Choroid plexus epithelial cell (primary cell): ENCODE measurements around the gene C2CD4C.

Source experiments
- DNase-seq: peaks from one replicate; pipeline ENCODE4 v3.0.0-alpha.2; 2010; ENCODE audit warnings: low read depth
- H3K4me3 ChIP-seq: 2 replicates; pipeline ENCODE4 v1.5.1; 2011; ENCODE audit warnings: low read depth, mild to moderate bottlenecking, control low read depth, low read length, moderate library complexity
- CTCF ChIP-seq: conservative IDR thresholded peaks from 2 replicates; pipeline ENCODE4 v1.5.1; 2011; ENCODE audit warnings: low read depth, mild to moderate bottlenecking, control low read depth, inconsistent platforms, low read length, moderate library complexity

C2CD4C gene

GRCh38 chr19:369256-369655 is 39.7 kb downstream of the C2CD4C start:
- H3K4me3 ChIP-seq = no peak overlapping the region
- DNase-seq = no peak
- no peak for TF ChIP-seq CTCF

- no peak overlapping the region for H3K4me3 ChIP-seq
- TF ChIP-seq CTCF = no peak
- DNase-seq = no peak
Observed at GRCh38 chr19:368630-369024, 40.3 kb downstream of the C2CD4C start.

- DNase-seq = no peak
- no peak for TF ChIP-seq CTCF
- H3K4me3 ChIP-seq = no peak overlapping the region
Observed at GRCh38 chr19:367963-368629, 40.9 kb downstream of the C2CD4C start.

- DNase-seq = no peak
- H3K4me3 ChIP-seq = no peak overlapping the region
- no peak for TF ChIP-seq CTCF
Observed at GRCh38 chr19:367561-367960, 41.4 kb downstream of the C2CD4C start.

GRCh38 chr19:366951-367350 is 42.0 kb downstream of the C2CD4C start:
- TF ChIP-seq CTCF = no peak
- DNase-seq = no peak
- no peak overlapping the region for H3K4me3 ChIP-seq

GRCh38 chr19:366205-366783 is 42.7 kb downstream of the C2CD4C start:
- no peak for DNase-seq
- no peak overlapping the region for H3K4me3 ChIP-seq
- no peak for TF ChIP-seq CTCF
